DMS53 treated with DMSO at 0.1 percent for 48 hours (cell line): Measurements from ENCODE around the gene KRTAP10-12.
"Not testable (repeated sequence)": the region's sequence is repeated elsewhere in the genome, so short reads cannot be mapped to it uniquely, and the experiment has no call there.

Source experiments
- DNase-seq: peaks from one replicate; lab custom pipeline; 2025; ENCODE audit not compliant: unreplicated experiment; lab: John Stamatoyannopoulos, UW

Gene KRTAP10-12

GRCh38 chr21:44670642-44671432 lies 26.1 kb upstream of the KRTAP10-12 start:
- no peak for DNase-seq

DNA sequence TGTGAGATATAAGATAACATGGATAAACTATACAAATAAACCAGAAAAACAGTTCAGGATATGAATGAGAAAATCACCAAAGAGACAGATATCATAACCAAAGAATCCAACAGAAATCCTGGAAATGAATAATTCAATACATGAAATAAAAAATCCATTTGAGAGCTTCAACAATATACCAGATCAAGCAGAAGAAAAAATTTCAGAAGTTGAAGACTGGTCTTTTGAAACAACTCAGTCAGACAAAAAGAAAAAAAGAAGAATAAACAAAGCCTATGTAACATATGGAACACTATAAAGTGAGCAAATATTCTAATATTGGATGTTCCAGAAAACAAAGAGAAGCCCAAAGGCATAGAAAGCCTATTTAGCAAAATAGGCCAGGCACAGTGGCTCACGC lies 25.1 kb upstream of the KRTAP10-12 start:
- no peak for DNase-seq

DNA sequence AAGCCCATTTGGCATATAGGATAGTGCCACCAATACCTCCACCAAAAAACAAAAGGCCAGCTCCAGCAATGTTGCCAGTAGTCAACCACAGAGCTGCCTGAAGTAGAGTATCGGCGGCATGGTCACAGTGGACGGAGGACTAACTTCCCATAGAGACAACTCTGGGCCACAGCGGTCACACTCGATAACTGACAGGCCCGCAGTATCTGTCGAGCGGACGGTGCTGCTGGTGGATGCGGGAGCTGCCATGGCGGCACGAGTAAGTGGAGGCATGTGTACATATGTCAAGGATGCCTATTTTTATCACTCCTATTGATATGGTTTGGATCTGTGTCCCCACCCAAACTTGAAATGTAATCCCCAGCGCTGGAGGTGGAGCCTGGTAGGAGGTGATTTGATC lies 19.1 kb upstream of the KRTAP10-12 start:
- DNase-seq: no peak

DNA sequence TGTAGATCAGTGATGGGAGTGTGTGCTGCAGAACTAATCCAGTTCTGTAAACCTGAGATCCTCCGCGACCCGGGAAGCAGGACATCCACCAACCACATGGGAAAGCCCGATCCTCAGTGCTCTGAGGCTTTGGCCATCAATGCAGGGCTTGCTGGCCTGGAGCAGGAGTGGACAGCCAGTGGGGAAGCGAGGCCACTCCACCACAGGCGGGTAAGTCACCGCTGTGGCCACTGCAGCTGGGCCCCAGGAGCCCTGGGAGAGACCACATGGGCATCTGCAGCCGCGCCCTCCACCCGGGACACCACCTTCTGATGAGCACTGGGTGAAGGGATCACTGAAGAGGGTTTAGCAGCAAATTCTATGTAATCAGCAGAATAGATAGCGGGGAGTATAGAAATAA lies 15.8 kb upstream of the KRTAP10-12 start:
- DNase-seq: no peak

GRCh38 chr21:44681861-44682579 lies 15.0 kb upstream of the KRTAP10-12 start, which contains the start of gene KRTAP12-1:
Gene KRTAP12-1 (minus strand): TSS chr21:44682163. CDS start chr21:44682123, 40 bp downstream.
- no peak for DNase-seq

DNA sequence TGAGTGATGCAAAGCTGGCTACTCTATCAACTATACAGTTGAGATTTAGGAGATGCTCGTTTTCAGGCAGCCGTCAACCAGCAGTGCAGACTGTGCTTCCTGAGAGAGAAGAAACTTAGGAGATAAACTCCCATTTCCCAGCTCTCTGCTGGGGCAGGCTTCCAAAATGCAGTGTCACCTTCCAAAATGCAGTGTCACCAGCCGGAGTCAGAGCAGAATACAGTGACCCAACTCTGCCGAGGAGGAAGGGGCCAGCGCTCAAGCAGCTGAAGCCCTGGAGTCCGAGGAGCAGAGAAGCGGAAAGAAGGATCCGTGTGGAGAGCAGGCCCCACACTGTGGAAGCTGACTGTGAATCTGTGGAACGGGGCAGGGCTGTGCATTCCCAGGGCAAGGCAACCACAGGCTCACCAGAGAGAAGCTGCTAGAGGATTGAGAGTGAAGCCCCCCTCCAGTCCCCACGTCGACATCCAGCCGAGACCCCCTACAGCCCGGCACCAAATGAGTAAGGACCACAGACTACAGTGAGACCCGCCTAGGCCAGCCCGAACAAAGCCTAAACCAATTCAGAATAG lies 14.3 kb upstream of the KRTAP10-12 start:
- no peak for DNase-seq

GRCh38 chr21:44684077-44684476 lies 12.9 kb upstream of the KRTAP10-12 start:
- no peak for DNase-seq

DNA sequence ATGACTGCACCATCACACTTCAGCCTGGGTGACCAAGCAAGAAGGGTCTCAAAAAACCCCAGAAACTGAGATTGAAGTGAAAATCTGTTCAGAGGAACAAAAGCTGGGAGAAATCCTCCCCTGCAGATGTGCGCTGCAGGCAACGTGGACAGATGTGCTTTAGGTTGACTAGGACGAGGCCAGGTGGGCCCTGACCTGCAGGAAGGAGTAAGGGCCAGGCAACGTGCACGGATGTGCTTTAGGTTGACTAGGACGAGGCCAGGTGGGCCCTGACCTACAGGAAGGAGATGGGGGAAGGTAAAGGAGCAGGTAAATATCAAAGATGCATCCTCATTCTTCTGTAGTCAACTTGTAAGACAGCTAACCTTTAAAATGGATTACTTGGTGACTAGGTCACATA lies 12.5 kb upstream of the KRTAP10-12 start:
- no peak for DNase-seq

DNA sequence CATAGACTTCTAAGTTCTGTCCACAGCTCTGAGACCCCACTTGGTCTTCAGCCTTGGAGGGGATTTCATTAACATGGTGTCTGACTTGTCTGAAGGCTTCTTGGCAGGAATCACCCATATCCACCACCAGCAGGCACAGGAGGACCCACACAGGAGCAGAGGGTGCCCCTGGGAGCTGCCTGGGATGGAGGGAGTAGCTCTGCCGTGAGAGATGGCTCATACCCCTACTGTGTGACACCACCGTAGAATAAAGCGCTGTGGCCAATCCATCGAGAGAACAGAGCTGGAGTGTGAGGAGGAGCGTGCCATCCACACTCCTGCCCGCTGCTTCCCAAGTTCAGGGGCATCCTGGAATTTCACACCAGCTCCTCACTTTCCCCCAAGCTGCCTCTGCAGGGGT lies 11.9 kb upstream of the KRTAP10-12 start:
- not testable (repeated sequence) for DNase-seq

DNA sequence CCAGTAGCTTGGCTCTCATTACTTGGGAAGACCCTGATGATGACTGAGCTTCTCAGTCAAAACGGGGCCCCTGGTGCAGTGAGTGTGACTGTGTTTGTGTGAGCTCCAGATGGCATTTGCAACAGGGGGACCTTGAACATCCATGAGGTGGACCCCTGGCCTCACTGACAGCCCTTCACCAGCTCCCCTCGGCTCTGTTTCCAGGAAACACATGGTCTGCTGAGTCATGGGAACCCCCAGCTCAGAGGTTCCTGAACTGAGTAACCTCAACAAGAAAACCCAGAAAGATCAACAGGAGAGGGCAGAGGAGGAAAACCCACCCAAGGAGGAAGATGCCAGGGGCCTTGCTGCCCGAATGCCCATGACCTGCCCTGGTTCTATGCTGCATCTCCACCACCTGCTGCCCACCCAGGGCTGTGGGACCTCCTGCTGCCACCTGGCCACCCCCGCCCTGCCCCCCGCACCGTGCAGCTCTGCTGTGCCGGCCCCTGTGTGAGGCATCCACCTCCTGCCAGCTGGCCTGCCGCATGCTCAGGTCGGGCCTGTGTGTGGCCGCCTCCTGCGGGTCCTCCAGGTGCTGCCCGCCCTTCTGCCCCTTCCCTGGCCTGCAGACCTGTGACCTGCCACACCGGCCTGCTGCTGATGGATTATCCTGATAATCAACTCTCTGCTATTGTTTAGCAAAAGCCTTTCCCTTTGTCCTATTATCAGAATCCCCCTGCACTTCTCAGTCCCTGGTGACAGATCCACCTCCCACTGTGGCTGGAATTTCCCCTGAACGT lies 10.8 kb upstream of the KRTAP10-12 start:
- DNase-seq: no peak

DNA sequence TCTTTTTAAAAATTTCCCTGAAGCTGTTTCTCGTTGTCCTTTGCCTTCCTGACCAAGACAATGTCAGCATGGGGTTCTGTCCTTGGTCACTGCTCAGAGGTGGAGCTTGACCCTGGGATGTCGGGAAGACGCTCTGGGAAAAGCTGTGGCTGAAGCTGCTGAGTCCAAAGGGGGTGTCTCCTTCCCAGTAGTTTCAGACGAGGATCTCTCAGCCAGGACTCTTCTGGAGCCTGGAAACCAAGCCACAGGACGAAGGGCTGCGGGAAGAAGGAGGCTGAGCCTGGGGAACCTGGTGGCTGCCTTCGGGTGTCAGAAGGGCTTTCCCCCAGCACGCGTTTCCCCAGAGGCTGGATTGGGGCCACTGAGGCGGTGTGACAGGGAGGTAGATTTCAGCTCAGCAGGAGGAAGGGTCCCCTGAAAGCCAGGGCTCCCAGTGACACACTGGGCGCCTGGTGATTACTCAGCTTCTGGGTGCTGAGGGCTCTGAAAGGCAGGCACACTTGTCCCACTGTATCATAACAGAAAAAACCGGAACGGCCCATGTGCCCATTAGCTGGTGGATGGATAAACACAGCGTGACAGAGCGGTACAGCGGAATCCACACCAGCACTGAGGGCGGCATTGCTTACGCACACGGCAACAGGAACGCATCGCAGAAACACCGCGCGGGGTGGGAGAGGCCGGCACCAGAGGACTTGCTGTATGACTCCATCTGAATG lies 10.0 kb upstream of the KRTAP10-12 start:
- DNase-seq: no peak

DNA sequence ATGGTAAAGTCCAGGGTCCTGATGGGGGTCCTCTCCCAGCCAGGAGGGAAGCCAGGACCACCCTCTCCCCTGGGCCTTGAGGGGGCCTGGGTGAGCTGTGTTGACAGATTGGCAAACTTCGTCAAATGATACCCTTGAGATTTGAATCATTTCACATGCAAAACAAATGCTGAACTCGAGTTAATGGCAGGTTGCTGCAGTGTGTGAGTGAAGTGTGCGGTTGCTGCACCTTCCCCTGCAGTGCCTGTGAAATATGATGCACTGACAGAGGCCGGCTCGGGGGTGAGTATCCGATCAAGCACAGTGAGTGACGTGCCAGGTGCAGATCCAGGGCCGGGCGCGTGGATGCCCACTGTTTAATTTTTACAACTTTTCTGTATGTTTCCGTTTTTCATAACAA lies 9.3 kb upstream of the KRTAP10-12 start:
- DNase-seq: no peak

DNA sequence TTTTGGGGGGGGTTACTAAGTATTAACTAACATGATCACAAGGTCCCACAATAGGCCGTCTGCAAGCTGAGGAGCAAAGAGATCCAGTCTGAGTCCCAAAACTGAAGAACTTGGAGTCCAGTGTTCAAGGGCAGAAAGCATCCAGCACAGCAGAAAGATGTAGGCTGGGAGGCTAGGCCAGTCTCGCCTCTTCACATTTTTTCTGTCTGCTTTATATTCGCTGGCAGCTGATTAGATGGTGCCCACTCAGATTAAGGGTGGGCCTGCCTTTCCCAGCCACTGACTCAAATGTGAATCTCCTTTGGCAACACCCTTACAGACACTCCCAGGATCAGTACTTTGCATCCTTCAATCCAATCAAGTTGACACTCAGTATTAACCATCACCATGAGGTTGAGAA lies 7.2 kb upstream of the KRTAP10-12 start:
- not testable (repeated sequence) for DNase-seq

DNA sequence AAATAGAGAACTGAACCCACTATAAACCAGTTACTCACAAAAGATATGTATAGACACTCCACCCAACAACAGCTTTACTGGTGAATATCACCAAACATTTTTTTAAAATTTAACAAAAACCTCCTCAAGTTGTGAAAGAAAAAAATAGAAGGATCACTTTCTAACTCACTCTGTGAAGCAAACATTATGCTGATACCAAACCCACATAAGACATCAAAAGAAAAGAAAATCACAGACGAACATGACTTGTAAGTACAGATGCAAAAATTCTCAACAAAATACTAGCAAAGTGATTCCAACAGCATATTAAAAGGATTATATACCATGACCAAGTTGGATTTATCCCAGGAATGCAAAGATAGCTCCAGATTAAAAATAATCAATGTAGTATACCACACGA lies 5.3 kb upstream of the KRTAP10-12 start:
- DNase-seq: no peak

- no peak for DNase-seq
Observed at GRCh38 chr21:44692798-44693512, 4.0 kb upstream of the KRTAP10-12 start.

DNA sequence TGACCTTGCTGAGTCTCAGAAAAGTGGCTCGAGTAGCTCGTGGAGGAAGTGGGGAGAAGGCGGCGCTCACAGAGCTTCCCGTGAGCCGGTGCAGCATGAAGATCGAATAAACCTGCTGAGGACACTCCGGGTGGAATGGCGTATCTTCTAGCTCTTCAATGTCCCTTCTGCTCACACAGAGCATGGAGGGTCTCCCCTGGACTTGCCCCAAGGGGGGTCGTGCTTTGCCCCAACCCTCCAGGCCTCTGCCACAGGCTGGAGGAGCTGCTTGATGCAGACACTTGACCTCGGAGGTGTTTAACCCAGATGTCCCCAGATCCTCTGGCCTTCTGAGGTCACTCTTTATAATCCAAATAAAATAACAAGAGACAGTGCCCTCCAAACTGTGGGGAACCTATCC lies 2.2 kb upstream of the KRTAP10-12 start:
- no peak for DNase-seq

- DNase-seq: no peak
Observed at GRCh38 chr21:44695184-44695583, 1.8 kb upstream of the KRTAP10-12 start.

- no peak for DNase-seq
Observed at GRCh38 chr21:44695641-44696040, 1.3 kb upstream of the KRTAP10-12 start.

DNA sequence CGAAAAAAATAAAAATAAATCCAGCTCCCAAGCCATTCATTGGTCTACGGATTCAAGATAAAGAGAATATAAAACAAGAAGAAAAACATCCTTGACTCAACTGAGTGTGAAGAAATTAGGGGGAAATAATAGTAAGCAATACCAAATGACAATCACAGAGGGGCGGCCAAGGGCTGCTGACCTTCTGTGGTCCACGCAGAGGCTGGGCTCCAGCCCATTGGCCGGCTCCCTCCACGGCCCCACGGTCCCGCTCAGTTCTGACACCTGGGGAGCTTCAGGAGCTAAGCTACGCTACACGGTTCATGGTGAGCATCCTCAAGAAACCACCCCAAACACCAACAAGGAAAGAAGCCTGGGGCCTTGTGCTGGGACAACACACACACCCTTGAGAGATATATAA lies 400 bp upstream of the KRTAP10-12 start:
- DNase-seq: no peak
